ENCODE results near the gene RHBDL2. TPM values are rescaled to one million over a fixed set of nuclear protein-coding genes. Genes with fewer than 3 reads are reported as not detected.

Gene RHBDL2
- total and polyA plus RNA-seq, 2 of the 13 experiments (the other 11 are each of a cell fraction or from before 2014, with no cell fraction given), result 3.3 to 5.4 TPM

GRCh38 chr1:38873027-38873969, 68.3 kb downstream of the RHBDL2 start, which contains the start of gene MYCBP (continued):
- TF ChIP-seq DMTF1 (CRISPR knock-in tag; IDR thresholded peaks at IDR 0.05), result no peak
- TF ChIP-seq RCOR2 (CRISPR knock-in tag; IDR thresholded peaks at IDR 0.05), result no peak
- TF ChIP-seq FOXA1 (IDR thresholded peaks at IDR 0.05), result no peak
- no peak for TF ChIP-seq FOXA1 (CRISPR knock-in tag; IDR thresholded peaks at IDR 0.05)
- TF ChIP-seq KLF9 (CRISPR knock-in tag; IDR thresholded peaks at IDR 0.05; ENCODE audit: low read depth), result peak; percentile 57; the same call in 1 of the 2 replicates
- TF ChIP-seq MAZ (IDR thresholded peaks at IDR 0.05; ENCODE audit: borderline replicate concordance, low read depth, low read length), result peak; percentile 26; the same call in 1 of the 2 replicates
- no peak; the same call in 1 of the 2 replicates for TF ChIP-seq MAZ (CRISPR knock-in tag; IDR thresholded peaks at IDR 0.05; ENCODE audit: low read depth)
- TF ChIP-seq YEATS2 (CRISPR knock-in tag; IDR thresholded peaks at IDR 0.05; ENCODE audit: borderline replicate concordance), result peak; percentile 77
- no peak for TF ChIP-seq ISX (CRISPR knock-in tag; conservative IDR thresholded peaks at IDR 0.05)
- peak; percentile 18; the same call in 1 of the 2 replicates for TF ChIP-seq ZNF772 (CRISPR knock-in tag; IDR thresholded peaks at IDR 0.05)
- TF ChIP-seq GZF1 (CRISPR knock-in tag; IDR thresholded peaks at IDR 0.05), result no peak
- TF ChIP-seq CREBL2 (CRISPR knock-in tag; IDR thresholded peaks at IDR 0.05; ENCODE audit: borderline replicate concordance), result no peak
- peak; percentile 61 for TF ChIP-seq ZSCAN31 (CRISPR knock-in tag; IDR thresholded peaks at IDR 0.05; ENCODE audit: low read depth)
- no peak for TF ChIP-seq CHD4 (IDR thresholded peaks at IDR 0.05; ENCODE audit: borderline replicate concordance, low read length)
- peak; percentile 56; the same call in 1 of the 2 replicates for TF ChIP-seq ETV5 (CRISPR knock-in tag; IDR thresholded peaks at IDR 0.05; ENCODE audit: borderline replicate concordance)
- TF ChIP-seq PRPF4 (IDR thresholded peaks at IDR 0.05; ENCODE audit: low read depth, low read length, poor library complexity, severe bottlenecking), result no peak
- no peak for TF ChIP-seq TFAP4 (IDR thresholded peaks at IDR 0.05; ENCODE audit: borderline replicate concordance, low read depth)
- no peak for TF ChIP-seq PAWR (CRISPR knock-in tag; IDR thresholded peaks at IDR 0.05; ENCODE audit: borderline replicate concordance)
- TF ChIP-seq HOXA7 (CRISPR knock-in tag; IDR thresholded peaks at IDR 0.05), result no peak
- no peak for TF ChIP-seq ATF4 (CRISPR knock-in tag; IDR thresholded peaks at IDR 0.05)
- no peak for TF ChIP-seq ZNF138 (CRISPR knock-in tag; IDR thresholded peaks at IDR 0.05; ENCODE audit: low read depth)
- TF ChIP-seq ZNF567 (CRISPR knock-in tag; IDR thresholded peaks at IDR 0.05; ENCODE audit: borderline replicate concordance), result no peak
- no peak for TF ChIP-seq ZNF205 (CRISPR knock-in tag; IDR thresholded peaks at IDR 0.05)
- no peak for TF ChIP-seq ZNF124 (CRISPR knock-in tag; IDR thresholded peaks at IDR 0.05)
